GM10266 (cell line): ENCODE data around the gene PPP1R2C.

Source experiments
- DNase-seq: peaks from one replicate; pipeline ENCODE4 v3.0.0; 2012; ENCODE audit errors: extremely low spot score
- TF ChIP-seq, protein P1 (sequence below): IDR thresholded peaks from 2 replicates; pipeline ENCODE4 v1.5.1; 2012; ENCODE audit warnings: mild to moderate bottlenecking, low read depth; ENCODE audit not compliant: control insufficient read depth, insufficient read depth; ENCODE audit errors: missing control alignments

Gene PPP1R2C

GRCh38 chrX:42778096-42778495, at the start of gene PPP1R2C:
Gene PPP1R2C, minus strand, starts transcription at chrX:42778163. Its CDS starts 84 bp downstream, at chrX:42778079.
- TF ChIP-seq, protein P1, sequence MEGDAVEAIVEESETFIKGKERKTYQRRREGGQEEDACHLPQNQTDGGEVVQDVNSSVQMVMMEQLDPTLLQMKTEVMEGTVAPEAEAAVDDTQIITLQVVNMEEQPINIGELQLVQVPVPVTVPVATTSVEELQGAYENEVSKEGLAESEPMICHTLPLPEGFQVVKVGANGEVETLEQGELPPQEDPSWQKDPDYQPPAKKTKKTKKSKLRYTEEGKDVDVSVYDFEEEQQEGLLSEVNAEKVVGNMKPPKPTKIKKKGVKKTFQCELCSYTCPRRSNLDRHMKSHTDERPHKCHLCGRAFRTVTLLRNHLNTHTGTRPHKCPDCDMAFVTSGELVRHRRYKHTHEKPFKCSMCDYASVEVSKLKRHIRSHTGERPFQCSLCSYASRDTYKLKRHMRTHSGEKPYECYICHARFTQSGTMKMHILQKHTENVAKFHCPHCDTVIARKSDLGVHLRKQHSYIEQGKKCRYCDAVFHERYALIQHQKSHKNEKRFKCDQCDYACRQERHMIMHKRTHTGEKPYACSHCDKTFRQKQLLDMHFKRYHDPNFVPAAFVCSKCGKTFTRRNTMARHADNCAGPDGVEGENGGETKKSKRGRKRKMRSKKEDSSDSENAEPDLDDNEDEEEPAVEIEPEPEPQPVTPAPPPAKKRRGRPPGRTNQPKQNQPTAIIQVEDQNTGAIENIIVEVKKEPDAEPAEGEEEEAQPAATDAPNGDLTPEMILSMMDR: no peak
- no peak for DNase-seq

DNA sequence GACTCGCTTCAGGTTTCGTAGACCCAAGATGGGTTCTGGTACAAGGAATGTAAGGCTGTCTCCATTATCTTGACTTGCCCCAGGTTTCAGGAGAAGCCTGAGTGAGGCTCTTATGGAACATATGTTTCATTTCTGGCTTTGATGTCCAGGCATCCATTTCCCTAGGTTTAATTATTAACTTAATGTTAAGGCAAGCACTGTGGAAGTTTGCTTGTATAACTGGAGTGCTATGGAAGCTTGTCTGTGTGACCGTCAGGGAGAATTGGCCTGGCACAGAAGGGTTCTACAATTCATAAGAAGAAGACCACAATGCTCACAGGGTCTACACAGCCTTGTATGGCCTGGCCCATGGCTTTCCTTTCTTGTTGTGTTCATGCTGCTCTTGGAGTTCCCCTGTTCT, 47.2 kb upstream of the PPP1R2C start:
- TF ChIP-seq, protein P1: no peak
- DNase-seq: no peak

DNA sequence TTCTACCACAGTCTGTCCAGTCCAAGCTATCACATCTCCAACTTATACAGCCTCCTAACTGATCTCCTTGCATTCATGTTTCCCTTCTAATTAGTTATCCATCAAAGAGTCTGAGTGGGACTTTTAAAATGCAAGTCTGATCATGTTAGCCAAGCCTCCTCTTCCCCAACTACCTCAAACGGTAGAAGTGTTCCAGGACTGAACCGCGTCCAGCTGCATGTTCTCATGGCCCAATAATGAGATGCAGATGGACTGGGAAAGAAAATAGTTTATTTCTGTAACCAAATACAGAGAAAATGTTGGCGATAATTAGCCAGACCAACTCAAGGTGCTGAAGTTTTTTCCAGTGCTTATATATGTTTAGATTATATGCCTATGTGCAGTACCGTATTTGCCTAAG, 46.6 kb upstream of the PPP1R2C start:
- no peak for DNase-seq
- TF ChIP-seq, protein P1: no peak

- DNase-seq: no peak
- TF ChIP-seq, protein P1: no peak
These were observed 45.5 kb upstream of the PPP1R2C start for GRCh38 chrX:42823443-42823842.

DNA sequence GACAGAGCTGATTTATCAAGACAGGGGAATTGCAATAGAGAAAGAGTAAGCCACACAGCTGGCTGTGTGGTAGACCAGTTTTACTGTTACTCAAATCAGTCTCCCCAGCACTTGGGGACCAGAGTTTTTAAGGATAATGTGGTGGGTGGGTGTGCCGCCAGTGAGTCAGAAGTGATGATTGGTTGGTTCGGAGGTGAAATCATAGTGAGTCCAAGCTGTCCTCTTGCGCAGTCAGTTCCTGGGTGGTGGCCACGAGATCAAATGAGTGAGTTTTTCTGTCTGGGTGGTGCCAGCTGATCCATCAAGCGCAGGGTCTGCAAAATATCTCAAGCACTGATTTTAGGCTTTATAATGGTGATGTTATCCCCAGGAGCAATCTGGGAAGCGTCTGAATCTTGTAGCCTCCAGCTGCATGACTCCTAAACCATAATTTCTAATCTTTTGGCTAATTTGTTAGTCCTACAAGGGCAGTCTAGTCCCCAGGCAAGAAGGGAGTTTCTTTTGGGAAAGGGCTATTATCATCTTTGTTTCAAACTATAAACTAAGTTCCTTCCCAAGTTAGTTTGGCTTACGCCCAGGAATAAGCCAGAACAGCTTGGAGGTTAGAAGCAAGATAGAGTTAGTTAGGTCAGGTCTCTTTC, 44.0 kb upstream of the PPP1R2C start:
- no peak for DNase-seq
- TF ChIP-seq, protein P1: no peak

GRCh38 chrX:42818151-42818921, 40.4 kb upstream of the PPP1R2C start:
- TF ChIP-seq, protein P1: no peak
- no peak for DNase-seq

DNA sequence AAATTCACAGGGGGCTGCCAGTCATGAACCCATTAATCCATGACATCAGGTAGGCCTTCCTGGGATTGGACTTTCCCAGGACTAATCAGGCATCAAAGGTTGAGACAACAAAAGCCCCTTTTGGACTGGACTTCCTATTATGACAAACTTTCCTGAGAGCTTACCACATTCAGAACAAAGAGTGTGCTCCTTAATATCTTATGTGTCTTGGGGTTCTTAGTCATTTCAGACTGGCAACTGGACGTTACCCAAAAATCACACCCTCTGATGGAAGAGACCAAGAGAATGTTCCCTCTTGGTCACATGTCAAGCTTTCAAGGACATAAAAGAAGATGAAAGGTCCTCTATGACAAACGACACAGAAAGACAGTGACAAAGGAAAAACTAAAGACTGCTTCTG, 31.6 kb upstream of the PPP1R2C start:
- DNase-seq: no peak
- TF ChIP-seq, protein P1: no peak
